HepG2 (cell line): Measurements from ENCODE around the gene GRK4. TPM values are rescaled to one million over a fixed set of nuclear protein-coding genes. Genes with fewer than 3 reads are reported as not detected.

Source experiments
- EED ChIP-seq: sonication (generic); formaldehyde crosslinking; IDR thresholded peaks from 2 replicates; pipeline ENCODE4 v1.5.0; 2020; ENCODE audit warnings: mild to moderate bottlenecking, missing genetic modification reagents
- HMG20A ChIP-seq: IDR thresholded peaks from 2 replicates; pipeline ENCODE4 v1.6.1; 2016; ENCODE audit warnings: borderline replicate concordance
- POLR2AphosphoS5 ChIP-seq: IDR thresholded peaks from 2 replicates; pipeline ENCODE4 v1.6.1; 2012; ENCODE audit warnings: low read depth, low read length
- STAG1 ChIP-seq: sonication (generic); formaldehyde crosslinking; IDR thresholded peaks from 2 replicates; pipeline ENCODE4 v1.4.0; 2020; ENCODE audit warnings: missing genetic modification reagents
- SUZ12 ChIP-seq: fragments of 150-350 bp; IDR thresholded peaks from 2 replicates; pipeline ENCODE4 v1.6.1; 2014; ENCODE audit warnings: low read depth, low read length
- TAF1 ChIP-seq: sonication (generic); formaldehyde crosslinking; IDR thresholded peaks from 2 replicates; pipeline ENCODE4 v1.4.0; 2020; ENCODE audit warnings: missing genetic modification reagents
- THAP11 ChIP-seq: IDR thresholded peaks from 2 replicates; pipeline ENCODE4 v1.6.1; 2016; ENCODE audit warnings: missing biosample characterization, missing genetic modification reagents
- ZNF124 ChIP-seq: sonication (generic); formaldehyde crosslinking; IDR thresholded peaks from 2 replicates; pipeline ENCODE4 v1.4.0; 2020; ENCODE audit warnings: missing genetic modification reagents
- ZNF232 ChIP-seq: sonication (generic); formaldehyde crosslinking; IDR thresholded peaks from 2 replicates; pipeline ENCODE4 v1.4.0; 2020; ENCODE audit warnings: missing genetic modification reagents, borderline replicate concordance
- ZNF263 ChIP-seq: sonication (generic); formaldehyde crosslinking; IDR thresholded peaks from 2 replicates; pipeline ENCODE4 v1.4.0; 2020; ENCODE audit warnings: missing genetic modification reagents
- ZNF3 ChIP-seq: IDR thresholded peaks from 2 replicates; pipeline ENCODE4 v1.7.0; 2017; ENCODE audit warnings: inconsistent platforms
- ZNF331 ChIP-seq: sonication (generic); formaldehyde crosslinking; IDR thresholded peaks from 2 replicates; pipeline ENCODE4 v1.4.0; 2020; ENCODE audit warnings: missing genetic modification reagents
- ZNF569 ChIP-seq: sonication (generic); formaldehyde crosslinking; IDR thresholded peaks from 2 replicates; pipeline ENCODE4 v1.5.0; 2020; ENCODE audit warnings: mild to moderate bottlenecking, missing genetic modification reagents, moderate library complexity, borderline replicate concordance
- ZNF614 ChIP-seq: IDR thresholded peaks from 2 replicates; pipeline ENCODE4 v1.6.1; 2018; ENCODE audit warnings: missing biosample characterization, missing genetic modification reagents, inconsistent platforms, borderline replicate concordance
- polyA plus RNA-seq, 8 experiments: library from polyadenylated mRNA; depleted of rRNA in 3 of 8; stranded (reverse) in 7 of 8; unstranded in 1 of 8; fragments of >200 nt; fragmentation: Illumina TruSeq in 4 of 8; extraction: Trizol in 4 of 8; gene quantifications; 2 replicates each; pipeline versions ENCODE4 v1.2.1 to v1.2.3, GENCODE V29; 2011 to 2016; ENCODE audit warnings: low read depth in 4 of 8, missing spikeins in 1 of 8, mixed read lengths in 1 of 8; ENCODE audit not compliant: insufficient read depth in 1 of 8
- total RNA-seq, 5 experiments: library from RNA; depleted of rRNA; stranded (reverse); fragments of >200 nt; fragmentation: Illumina TruSeq; extraction: Trizol; gene quantifications; 2 replicates each; pipeline ENCODE4 v1.2.3, GENCODE V29; 2016; ENCODE audit warnings: low read depth in 1 of 5
- TF ChIP-seq, protein P1 (sequence below): sonication (generic); formaldehyde crosslinking; IDR thresholded peaks from 2 replicates; pipeline ENCODE4 v1.4.0; 2020; ENCODE audit warnings: missing genetic modification reagents
- TF ChIP-seq, protein P2 (sequence below): sonication (generic); formaldehyde crosslinking; IDR thresholded peaks from 2 replicates; pipeline ENCODE4 v1.4.0; 2020; ENCODE audit warnings: missing genetic modification reagents
- TF ChIP-seq, protein P3 (sequence below): sonication (generic); formaldehyde crosslinking; IDR thresholded peaks from 2 replicates; pipeline ENCODE4 v1.5.0; 2020; ENCODE audit warnings: missing genetic modification reagents, mild to moderate bottlenecking, borderline replicate concordance
- TF ChIP-seq, protein P4 (sequence below): sonication (generic); formaldehyde crosslinking; IDR thresholded peaks from 2 replicates; pipeline ENCODE4 v1.4.0; 2020; ENCODE audit warnings: mild to moderate bottlenecking, low read depth, missing genetic modification reagents
- TF ChIP-seq, protein P5 (sequence below): sonication (generic); formaldehyde crosslinking; IDR thresholded peaks from 2 replicates; pipeline ENCODE4 v1.9.0; 2021; ENCODE audit warnings: missing genetic modification reagents, mild to moderate bottlenecking, borderline replicate concordance
- TF ChIP-seq, protein P6 (sequence below): sonication (generic); formaldehyde crosslinking; IDR thresholded peaks from 2 replicates; pipeline ENCODE4 v1.4.0; 2020; ENCODE audit warnings: missing genetic modification reagents
- TF ChIP-seq, protein P7 (sequence below): IDR thresholded peaks from 2 replicates; pipeline ENCODE4 v1.6.1; 2016; ENCODE audit warnings: low read depth, control low read depth

The GRK4 gene
- total and polyA plus RNA-seq, 2 of the 13 experiments (the other 11 are each of a cell fraction or from before 2014, with no cell fraction given) = 1.8 to 2.0 TPM

DNA sequence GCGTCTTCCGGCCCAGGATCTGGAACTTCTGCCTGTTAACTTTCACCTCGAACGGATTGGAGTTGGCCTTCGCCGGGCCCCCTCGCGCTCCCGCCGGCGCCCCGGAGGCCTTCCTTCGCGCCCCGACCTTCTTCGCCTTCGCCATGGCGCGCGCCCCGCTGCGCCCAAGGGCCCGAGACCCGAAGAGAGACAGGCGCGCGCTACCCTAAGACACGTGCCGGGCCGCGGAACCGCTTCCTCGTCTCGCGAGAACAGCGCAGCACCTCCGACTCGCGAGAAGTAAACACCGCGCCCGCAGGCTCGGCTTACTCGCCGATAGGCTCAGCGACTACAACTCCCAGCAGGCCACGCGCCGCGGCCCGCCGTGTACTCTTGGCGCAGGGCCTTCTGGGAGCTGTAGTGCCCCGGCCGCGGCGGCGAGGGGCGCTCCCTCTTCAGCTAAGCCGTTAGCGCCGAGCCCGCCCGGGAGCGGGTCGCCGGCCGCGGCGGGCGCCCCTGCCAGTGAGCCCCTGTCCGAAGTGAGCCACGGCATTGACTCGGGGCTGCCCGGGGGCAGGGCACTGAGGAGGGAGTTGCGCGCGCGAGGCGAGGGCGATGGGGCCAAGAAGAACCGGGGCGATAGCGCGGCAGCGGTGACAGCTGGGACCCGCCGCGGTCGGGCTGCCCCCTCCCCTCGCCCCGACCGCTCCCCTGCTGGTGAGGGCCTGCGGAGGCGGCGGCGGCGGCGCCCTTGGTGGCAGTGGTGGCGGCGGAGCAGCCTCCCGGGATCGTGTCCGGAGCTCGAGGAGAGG, at the start of gene GRK4, which contains the start of gene NOP14 (continued):
- TF ChIP-seq, protein P1, sequence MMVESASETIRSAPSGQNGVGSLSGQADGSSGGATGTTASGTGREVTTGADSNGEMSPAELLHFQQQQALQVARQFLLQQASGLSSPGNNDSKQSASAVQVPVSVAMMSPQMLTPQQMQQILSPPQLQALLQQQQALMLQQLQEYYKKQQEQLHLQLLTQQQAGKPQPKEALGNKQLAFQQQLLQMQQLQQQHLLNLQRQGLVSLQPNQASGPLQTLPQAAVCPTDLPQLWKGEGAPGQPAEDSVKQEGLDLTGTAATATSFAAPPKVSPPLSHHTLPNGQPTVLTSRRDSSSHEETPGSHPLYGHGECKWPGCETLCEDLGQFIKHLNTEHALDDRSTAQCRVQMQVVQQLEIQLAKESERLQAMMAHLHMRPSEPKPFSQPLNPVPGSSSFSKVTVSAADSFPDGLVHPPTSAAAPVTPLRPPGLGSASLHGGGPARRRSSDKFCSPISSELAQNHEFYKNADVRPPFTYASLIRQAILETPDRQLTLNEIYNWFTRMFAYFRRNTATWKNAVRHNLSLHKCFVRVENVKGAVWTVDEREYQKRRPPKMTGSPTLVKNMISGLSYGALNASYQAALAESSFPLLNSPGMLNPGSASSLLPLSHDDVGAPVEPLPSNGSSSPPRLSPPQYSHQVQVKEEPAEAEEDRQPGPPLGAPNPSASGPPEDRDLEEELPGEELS (CRISPR knock-in tag) = peak; percentile 81
- TF ChIP-seq, protein P2, sequence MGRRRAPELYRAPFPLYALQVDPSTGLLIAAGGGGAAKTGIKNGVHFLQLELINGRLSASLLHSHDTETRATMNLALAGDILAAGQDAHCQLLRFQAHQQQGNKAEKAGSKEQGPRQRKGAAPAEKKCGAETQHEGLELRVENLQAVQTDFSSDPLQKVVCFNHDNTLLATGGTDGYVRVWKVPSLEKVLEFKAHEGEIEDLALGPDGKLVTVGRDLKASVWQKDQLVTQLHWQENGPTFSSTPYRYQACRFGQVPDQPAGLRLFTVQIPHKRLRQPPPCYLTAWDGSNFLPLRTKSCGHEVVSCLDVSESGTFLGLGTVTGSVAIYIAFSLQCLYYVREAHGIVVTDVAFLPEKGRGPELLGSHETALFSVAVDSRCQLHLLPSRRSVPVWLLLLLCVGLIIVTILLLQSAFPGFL (CRISPR knock-in tag) = no peak; the same call in 1 of the 2 replicates
- peak; percentile 82 for TF ChIP-seq ZNF614 (CRISPR knock-in tag)
- peak; percentile 77 for TF ChIP-seq POLR2AphosphoS5
- TF ChIP-seq, protein P3, sequence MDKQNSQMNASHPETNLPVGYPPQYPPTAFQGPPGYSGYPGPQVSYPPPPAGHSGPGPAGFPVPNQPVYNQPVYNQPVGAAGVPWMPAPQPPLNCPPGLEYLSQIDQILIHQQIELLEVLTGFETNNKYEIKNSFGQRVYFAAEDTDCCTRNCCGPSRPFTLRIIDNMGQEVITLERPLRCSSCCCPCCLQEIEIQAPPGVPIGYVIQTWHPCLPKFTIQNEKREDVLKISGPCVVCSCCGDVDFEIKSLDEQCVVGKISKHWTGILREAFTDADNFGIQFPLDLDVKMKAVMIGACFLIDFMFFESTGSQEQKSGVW (CRISPR knock-in tag) = no peak
- 0 out of 2 replicates have a peak, but pooled peaks have one; percentile 28 for TF ChIP-seq ZNF263 (CRISPR knock-in tag)
- peak; percentile 97 for TF ChIP-seq EED
- peak; percentile 97 for TF ChIP-seq SUZ12
- no peak for TF ChIP-seq ZNF569 (CRISPR knock-in tag)
- TF ChIP-seq, protein P4, sequence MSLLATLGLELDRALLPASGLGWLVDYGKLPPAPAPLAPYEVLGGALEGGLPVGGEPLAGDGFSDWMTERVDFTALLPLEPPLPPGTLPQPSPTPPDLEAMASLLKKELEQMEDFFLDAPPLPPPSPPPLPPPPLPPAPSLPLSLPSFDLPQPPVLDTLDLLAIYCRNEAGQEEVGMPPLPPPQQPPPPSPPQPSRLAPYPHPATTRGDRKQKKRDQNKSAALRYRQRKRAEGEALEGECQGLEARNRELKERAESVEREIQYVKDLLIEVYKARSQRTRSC (CRISPR knock-in tag) = peak; percentile 97; the same call in 1 of the 2 replicates
- TF ChIP-seq ZNF3 (CRISPR knock-in tag) = 0 out of 2 replicates have a peak, but pooled peaks have one; percentile 67
- TF ChIP-seq, protein P5, sequence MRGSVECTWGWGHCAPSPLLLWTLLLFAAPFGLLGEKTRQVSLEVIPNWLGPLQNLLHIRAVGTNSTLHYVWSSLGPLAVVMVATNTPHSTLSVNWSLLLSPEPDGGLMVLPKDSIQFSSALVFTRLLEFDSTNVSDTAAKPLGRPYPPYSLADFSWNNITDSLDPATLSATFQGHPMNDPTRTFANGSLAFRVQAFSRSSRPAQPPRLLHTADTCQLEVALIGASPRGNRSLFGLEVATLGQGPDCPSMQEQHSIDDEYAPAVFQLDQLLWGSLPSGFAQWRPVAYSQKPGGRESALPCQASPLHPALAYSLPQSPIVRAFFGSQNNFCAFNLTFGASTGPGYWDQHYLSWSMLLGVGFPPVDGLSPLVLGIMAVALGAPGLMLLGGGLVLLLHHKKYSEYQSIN (CRISPR knock-in tag) = 0 out of 2 replicates have a peak, but pooled peaks have one; percentile 14
- peak; percentile 100 for TF ChIP-seq THAP11 (CRISPR knock-in tag)
- TF ChIP-seq, protein P6, sequence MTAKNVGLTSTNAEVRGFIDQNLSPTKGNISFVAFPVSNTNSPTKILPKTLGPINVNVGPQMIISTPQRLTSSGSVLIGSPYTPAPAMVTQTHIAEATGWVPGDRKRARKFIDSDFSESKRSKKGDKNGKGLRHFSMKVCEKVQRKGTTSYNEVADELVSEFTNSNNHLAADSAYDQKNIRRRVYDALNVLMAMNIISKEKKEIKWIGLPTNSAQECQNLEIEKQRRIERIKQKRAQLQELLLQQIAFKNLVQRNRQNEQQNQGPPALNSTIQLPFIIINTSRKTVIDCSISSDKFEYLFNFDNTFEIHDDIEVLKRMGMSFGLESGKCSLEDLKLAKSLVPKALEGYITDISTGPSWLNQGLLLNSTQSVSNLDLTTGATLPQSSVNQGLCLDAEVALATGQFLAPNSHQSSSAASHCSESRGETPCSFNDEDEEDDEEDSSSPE = peak; percentile 97
- TF ChIP-seq ZNF232 (CRISPR knock-in tag) = no peak; the same call in 1 of the 2 replicates
- TF ChIP-seq TAF1 = peak; percentile 75; the same call in 1 of the 2 replicates
- TF ChIP-seq ZNF331 (CRISPR knock-in tag) = peak; percentile 84; the same call in 1 of the 2 replicates
- TF ChIP-seq, protein P7, sequence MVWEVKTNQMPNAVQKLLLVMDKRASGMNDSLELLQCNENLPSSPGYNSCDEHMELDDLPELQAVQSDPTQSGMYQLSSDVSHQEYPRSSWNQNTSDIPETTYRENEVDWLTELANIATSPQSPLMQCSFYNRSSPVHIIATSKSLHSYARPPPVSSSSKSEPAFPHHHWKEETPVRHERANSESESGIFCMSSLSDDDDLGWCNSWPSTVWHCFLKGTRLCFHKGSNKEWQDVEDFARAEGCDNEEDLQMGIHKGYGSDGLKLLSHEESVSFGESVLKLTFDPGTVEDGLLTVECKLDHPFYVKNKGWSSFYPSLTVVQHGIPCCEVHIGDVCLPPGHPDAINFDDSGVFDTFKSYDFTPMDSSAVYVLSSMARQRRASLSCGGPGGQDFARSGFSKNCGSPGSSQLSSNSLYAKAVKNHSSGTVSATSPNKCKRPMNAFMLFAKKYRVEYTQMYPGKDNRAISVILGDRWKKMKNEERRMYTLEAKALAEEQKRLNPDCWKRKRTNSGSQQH (CRISPR knock-in tag) = peak; percentile 82; the same call in 1 of the 2 replicates
- no peak for TF ChIP-seq STAG1 (CRISPR knock-in tag)
- TF ChIP-seq HMG20A (CRISPR knock-in tag) = no peak
- TF ChIP-seq ZNF124 = peak; percentile 73; the same call in 1 of the 2 replicates
